HEK293 (cell line): ENCODE data around the gene RELCH.

Source experiments
- CTCF ChIP-seq: fragments of 450-650 bp; formaldehyde crosslinking; IDR thresholded peaks from 2 replicates; pipeline ENCODE4 v1.5.1; 2016; ENCODE audit warnings: missing biosample characterization, missing genetic modification characterization
- GLI4 ChIP-seq: fragments of 450-650 bp; formaldehyde crosslinking; IDR thresholded peaks from 2 replicates; pipeline ENCODE4 v1.5.1; 2016; ENCODE audit warnings: missing biosample characterization, missing genetic modification characterization
- PATZ1 ChIP-seq: fragments of 450-650 bp; formaldehyde crosslinking; IDR thresholded peaks from 2 replicates; pipeline ENCODE4 v1.5.1; 2016; ENCODE audit warnings: missing biosample characterization, missing genetic modification characterization
- PRDM1 ChIP-seq: fragments of 450-650 bp; formaldehyde crosslinking; IDR thresholded peaks from 2 replicates; pipeline ENCODE4; 2016; ENCODE audit warnings: missing biosample characterization, missing genetic modification characterization
- SP2 ChIP-seq: fragments of 450-650 bp; formaldehyde crosslinking; IDR thresholded peaks from 2 replicates; pipeline ENCODE4 v1.5.1; 2016; ENCODE audit warnings: missing biosample characterization, missing genetic modification characterization
- ZBTB11 ChIP-seq: fragments of 450-650 bp; formaldehyde crosslinking; conservative IDR thresholded peaks from 2 replicates; pipeline ENCODE4 v1.5.1; 2016; ENCODE audit warnings: low read depth, missing biosample characterization, missing genetic modification characterization
- ZBTB7A ChIP-seq: fragments of 450-650 bp; formaldehyde crosslinking; IDR thresholded peaks from 2 replicates; pipeline ENCODE4 v1.5.1; 2016; ENCODE audit warnings: low read depth, missing biosample characterization, missing genetic modification characterization
- ZNF19 ChIP-seq: fragments of 450-650 bp; formaldehyde crosslinking; IDR thresholded peaks from 2 replicates; pipeline ENCODE4; 2016; ENCODE audit warnings: missing biosample characterization, missing genetic modification characterization, low read depth
- ZNF248 ChIP-seq: fragments of 450-650 bp; formaldehyde crosslinking; IDR thresholded peaks from 2 replicates; pipeline ENCODE4 v1.5.1; 2017; ENCODE audit warnings: missing biosample characterization, missing genetic modification characterization
- ZNF488 ChIP-seq: fragments of 450-650 bp; formaldehyde crosslinking; IDR thresholded peaks from 2 replicates; pipeline ENCODE4 v1.5.1; 2016; ENCODE audit warnings: missing biosample characterization, missing genetic modification characterization
- ZNF580 ChIP-seq: fragments of 450-650 bp; formaldehyde crosslinking; IDR thresholded peaks from 2 replicates; pipeline ENCODE4 v1.5.1; 2016; ENCODE audit warnings: missing biosample characterization, missing genetic modification characterization

- TF ChIP-seq PATZ1 (tag by site-specific recombination), result no peak
- TF ChIP-seq ZNF488 (tag by site-specific recombination), result no peak
- no peak for TF ChIP-seq ZBTB11 (tag by site-specific recombination)
- no peak for TF ChIP-seq CTCF (tag by site-specific recombination)
- no peak for TF ChIP-seq ZBTB7A (tag by site-specific recombination)
- TF ChIP-seq ZNF248 (tag by site-specific recombination), result no peak
- TF ChIP-seq PRDM1 (tag by site-specific recombination), result no peak
- TF ChIP-seq GLI4 (tag by site-specific recombination), result no peak
- TF ChIP-seq ZNF580 (tag by site-specific recombination), result no peak
- TF ChIP-seq ZNF19, result no peak
- no peak for TF ChIP-seq SP2 (tag by site-specific recombination)
These were observed 46.8 kb upstream of the RELCH start for GRCh38 chr18:62140259-62140658.
